ENCODE results near the gene SLCO2A1. TPM values are rescaled to one million over a fixed set of nuclear protein-coding genes. Genes with fewer than 3 reads are reported as not detected.

The SLCO2A1 gene
- total RNA-seq, 1 donor = 0.36 TPM

DNA sequence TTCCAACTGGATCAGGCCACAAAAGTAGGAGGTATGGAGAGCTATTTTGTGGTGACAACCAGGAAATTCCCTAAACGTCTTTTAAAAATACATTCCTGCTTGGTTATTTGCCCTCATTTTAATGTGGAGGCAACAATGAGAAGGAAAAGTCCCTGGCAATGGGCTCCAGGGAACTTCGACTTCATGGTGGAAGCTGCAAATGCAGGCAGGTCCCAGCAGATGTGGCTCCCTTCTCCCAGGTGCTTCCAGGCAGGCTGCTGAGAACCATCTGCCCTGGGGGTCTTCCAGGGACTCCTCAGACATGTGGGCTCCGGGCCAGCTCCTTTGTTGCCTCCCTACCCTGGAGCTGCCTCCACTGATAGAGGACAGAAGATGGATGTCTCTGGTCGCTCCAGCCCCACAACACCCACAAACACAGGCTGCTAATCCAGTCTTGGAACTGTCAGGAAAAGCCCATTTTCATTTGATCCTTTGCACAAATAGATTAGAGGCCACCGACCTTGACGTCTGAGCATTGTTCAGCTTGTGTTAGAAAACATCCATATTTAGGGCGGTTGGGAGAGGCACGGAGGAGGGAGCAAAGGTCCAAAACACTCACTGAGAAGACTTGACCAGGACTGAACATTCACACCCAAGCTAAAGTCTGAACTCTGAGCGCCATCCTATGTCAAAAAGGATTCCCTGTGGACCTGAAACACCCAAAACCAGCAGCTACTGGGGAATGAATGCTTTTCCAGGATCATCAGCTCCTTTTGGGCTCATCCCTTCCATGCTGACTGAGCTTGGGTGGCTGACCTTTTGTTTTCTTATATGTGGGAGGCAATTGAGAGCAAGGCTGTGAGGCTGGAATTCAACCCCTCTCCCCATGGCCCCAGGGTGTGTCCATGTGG is 30.2 kb upstream of the SLCO2A1 start:
- no peaks in the 10 kb centered on the region for H4K20me1 ChIP-seq (ENCODE audit: insufficient read depth, low read length)
- H3K27me3 ChIP-seq (ENCODE audit: insufficient read depth, low read length) = no peaks in the 10 kb centered on the region
- peak; percentile 85 for DNase-seq (ENCODE audit: insufficient read length, low spot score, missing footprints)
- TF ChIP-seq, protein P1, sequence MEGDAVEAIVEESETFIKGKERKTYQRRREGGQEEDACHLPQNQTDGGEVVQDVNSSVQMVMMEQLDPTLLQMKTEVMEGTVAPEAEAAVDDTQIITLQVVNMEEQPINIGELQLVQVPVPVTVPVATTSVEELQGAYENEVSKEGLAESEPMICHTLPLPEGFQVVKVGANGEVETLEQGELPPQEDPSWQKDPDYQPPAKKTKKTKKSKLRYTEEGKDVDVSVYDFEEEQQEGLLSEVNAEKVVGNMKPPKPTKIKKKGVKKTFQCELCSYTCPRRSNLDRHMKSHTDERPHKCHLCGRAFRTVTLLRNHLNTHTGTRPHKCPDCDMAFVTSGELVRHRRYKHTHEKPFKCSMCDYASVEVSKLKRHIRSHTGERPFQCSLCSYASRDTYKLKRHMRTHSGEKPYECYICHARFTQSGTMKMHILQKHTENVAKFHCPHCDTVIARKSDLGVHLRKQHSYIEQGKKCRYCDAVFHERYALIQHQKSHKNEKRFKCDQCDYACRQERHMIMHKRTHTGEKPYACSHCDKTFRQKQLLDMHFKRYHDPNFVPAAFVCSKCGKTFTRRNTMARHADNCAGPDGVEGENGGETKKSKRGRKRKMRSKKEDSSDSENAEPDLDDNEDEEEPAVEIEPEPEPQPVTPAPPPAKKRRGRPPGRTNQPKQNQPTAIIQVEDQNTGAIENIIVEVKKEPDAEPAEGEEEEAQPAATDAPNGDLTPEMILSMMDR (IDR thresholded peaks at IDR 0.05; ENCODE audit: extremely low read depth, low read depth, low read length) = no peak
- peaks cover 28% of the 10 kb centered on the region for H3K4me1 ChIP-seq (ENCODE audit: insufficient read depth, low read length)
- no peaks in the 10 kb centered on the region for H3K79me2 ChIP-seq (ENCODE audit: insufficient read depth, low read length)
- H3K4me2 ChIP-seq (ENCODE audit: insufficient read depth, low read length) = peak overlapping the region; percentile 38
- H2AFZ ChIP-seq (ENCODE audit: low read length) = no peak overlapping the region
- no peak overlapping the region for H3K4me3 ChIP-seq (ENCODE audit: insufficient read depth, low read length)
- no peaks in the 10 kb centered on the region for H3K36me3 ChIP-seq (ENCODE audit: insufficient read depth, low read length)
- H3K27ac ChIP-seq (ENCODE audit: low read depth, low read length) = no peak overlapping the region
- no peaks in the 10 kb centered on the region for H3K9me3 ChIP-seq (ENCODE audit: low read depth, low read length)

DNA sequence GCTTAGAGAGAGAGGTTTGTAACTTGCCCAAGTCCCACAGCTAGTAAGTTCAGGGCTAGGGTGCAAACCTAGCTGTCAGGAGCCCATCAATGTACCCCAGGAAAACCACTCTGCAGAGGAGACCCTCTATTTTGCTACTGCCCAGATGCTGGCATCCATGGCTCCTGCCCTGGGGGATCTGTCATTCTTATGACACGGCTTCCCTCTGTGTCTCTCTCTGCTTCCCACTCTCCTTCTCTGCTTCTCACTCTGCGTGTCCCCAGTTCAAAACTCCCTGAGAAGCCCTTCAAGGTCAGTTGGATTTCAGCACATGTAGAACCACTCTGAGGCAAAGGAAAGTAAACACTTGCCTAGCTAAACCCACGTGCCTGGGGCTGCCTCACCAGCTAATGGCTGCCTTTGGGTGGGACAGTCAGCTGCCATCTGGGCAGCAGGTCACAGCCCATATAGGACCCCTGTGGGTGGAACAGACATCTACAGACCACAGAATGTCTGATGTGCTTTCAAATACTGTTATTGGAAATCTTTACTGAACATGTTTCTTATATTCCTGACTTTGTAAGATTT is 29.4 kb upstream of the SLCO2A1 start:
- Histone ChIP-seq H2AFZ (ENCODE audit: low read length) (no peak overlapping the region), H3K4me3 (ENCODE audit: insufficient read depth, low read length) (no peak overlapping the region), H4K20me1 (ENCODE audit: insufficient read depth, low read length) (no peaks in the 10 kb centered on the region), H3K27me3 (ENCODE audit: insufficient read depth, low read length) (no peaks in the 10 kb centered on the region), H3K27ac (ENCODE audit: low read depth, low read length) (no peak overlapping the region), H3K9me3 (ENCODE audit: low read depth, low read length) (no peaks in the 10 kb centered on the region), H3K36me3 (ENCODE audit: insufficient read depth, low read length) (no peaks in the 10 kb centered on the region), H3K79me2 (ENCODE audit: insufficient read depth, low read length) (no peaks in the 10 kb centered on the region), H3K4me1 (ENCODE audit: insufficient read depth, low read length) (peaks cover 28% of the 10 kb centered on the region), H3K4me2 (ENCODE audit: insufficient read depth, low read length) (no peak overlapping the region)
- DNase-seq (ENCODE audit: insufficient read length, low spot score, missing footprints) = no peak
- TF ChIP-seq, protein P1 (IDR thresholded peaks at IDR 0.05; ENCODE audit: extremely low read depth, low read depth, low read length) = no peak

DNA sequence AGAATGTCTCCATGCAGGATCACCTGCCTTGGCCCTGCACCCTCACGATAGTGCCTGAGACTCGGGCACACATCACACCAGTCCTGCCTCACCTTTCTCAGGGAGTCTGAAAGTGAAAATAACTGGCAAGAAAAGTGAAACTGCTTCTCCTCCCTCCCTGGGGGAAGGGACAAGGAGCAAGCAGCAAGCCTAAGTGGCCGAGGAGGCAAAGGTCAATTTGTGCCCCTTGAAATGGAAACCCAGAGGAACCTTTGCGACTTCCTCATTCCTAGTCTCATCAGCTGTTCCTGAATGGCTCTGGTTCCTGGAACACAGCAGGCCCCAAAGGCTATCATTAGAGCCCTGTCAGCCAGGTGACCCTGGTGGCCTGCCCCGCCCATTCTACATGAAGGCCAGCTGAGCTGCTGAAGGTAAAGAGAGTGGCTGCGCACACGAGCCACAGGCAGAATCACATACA is 28.0 kb upstream of the SLCO2A1 start:
- H3K79me2 ChIP-seq (ENCODE audit: insufficient read depth, low read length) = no peaks in the 10 kb centered on the region
- H3K4me3 ChIP-seq (ENCODE audit: insufficient read depth, low read length) = no peak overlapping the region
- no peak overlapping the region for H3K27ac ChIP-seq (ENCODE audit: low read depth, low read length)
- TF ChIP-seq, protein P1 (IDR thresholded peaks at IDR 0.05; ENCODE audit: extremely low read depth, low read depth, low read length) = no peak
- no peaks in the 10 kb centered on the region for H3K9me3 ChIP-seq (ENCODE audit: low read depth, low read length)
- no peaks in the 10 kb centered on the region for H3K27me3 ChIP-seq (ENCODE audit: insufficient read depth, low read length)
- H3K4me2 ChIP-seq (ENCODE audit: insufficient read depth, low read length) = no peak overlapping the region
- no peaks in the 10 kb centered on the region for H4K20me1 ChIP-seq (ENCODE audit: insufficient read depth, low read length)
- peaks cover 28% of the 10 kb centered on the region for H3K4me1 ChIP-seq (ENCODE audit: insufficient read depth, low read length)
- no peaks in the 10 kb centered on the region for H3K36me3 ChIP-seq (ENCODE audit: insufficient read depth, low read length)
- DNase-seq (ENCODE audit: insufficient read length, low spot score, missing footprints) = no peak
- no peak overlapping the region for H2AFZ ChIP-seq (ENCODE audit: low read length)

DNA sequence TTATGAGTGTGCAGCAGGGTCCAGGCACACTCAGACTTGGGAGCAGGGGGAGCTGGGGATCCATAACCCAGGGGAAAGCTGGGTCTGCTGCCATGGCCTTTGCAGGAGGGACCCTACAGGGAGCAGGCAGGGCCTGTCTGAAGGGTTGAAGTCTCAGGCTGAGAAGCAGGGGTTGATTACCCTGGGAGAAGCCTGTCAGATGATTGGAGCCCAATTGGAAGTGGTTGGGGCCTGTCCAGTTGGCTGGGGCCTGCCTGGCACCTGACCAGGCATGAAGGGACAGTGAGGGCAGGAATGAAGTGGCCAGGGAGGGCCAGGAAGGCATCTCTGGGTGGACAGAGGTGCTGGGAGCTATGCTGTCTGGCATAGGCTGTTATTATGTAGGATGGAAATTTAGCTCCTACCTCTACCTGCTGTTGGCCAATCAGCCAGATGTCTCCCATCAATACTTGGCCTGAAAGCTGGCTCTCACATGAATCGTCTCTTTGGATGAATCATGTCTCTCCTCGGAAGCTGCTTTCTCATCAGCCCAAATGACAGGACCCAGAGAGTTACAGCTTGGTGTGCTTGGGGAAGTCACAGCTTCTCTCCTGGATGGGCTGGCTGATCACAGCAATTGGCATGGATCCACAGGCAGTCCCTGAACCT is 27.4 kb upstream of the SLCO2A1 start:
- Histone ChIP-seq H3K27me3 (ENCODE audit: insufficient read depth, low read length) (no peaks in the 10 kb centered on the region), H4K20me1 (ENCODE audit: insufficient read depth, low read length) (no peaks in the 10 kb centered on the region), H3K27ac (ENCODE audit: low read depth, low read length) (no peak overlapping the region), H3K36me3 (ENCODE audit: insufficient read depth, low read length) (no peaks in the 10 kb centered on the region), H2AFZ (ENCODE audit: low read length) (no peak overlapping the region), H3K4me2 (ENCODE audit: insufficient read depth, low read length) (no peak overlapping the region), H3K4me3 (ENCODE audit: insufficient read depth, low read length) (no peak overlapping the region), H3K79me2 (ENCODE audit: insufficient read depth, low read length) (no peaks in the 10 kb centered on the region), H3K4me1 (ENCODE audit: insufficient read depth, low read length) (peaks cover 28% of the 10 kb centered on the region), H3K9me3 (ENCODE audit: low read depth, low read length) (no peaks in the 10 kb centered on the region)
- no peak for DNase-seq (ENCODE audit: insufficient read length, low spot score, missing footprints)
- TF ChIP-seq, protein P1 (IDR thresholded peaks at IDR 0.05; ENCODE audit: extremely low read depth, low read depth, low read length) = no peak

Measured in osteoblast (primary cell).